ENCODE data around the gene DAGLA. TPM values are rescaled to one million over a fixed set of nuclear protein-coding genes. Genes with fewer than 3 reads are reported as not detected.

DAGLA gene
- total RNA-seq, 3 donors from 2014 or later (not counting 1 experiment from before 2014, with no cell fraction given): 0.18 to 0.48 (median 0.38) TPM

- ATAC-seq (no peak), DNase-seq (no peak)
- no peak for TF ChIP-seq CTCF (IDR thresholded peaks at IDR 0.05)
- H3K4me1 Mint-ChIP-seq: peaks cover 10 to 17% of the 10 kb centered on the region in 2 donors
- no peak overlapping the region for H3K27ac ChIP-seq (ENCODE audit: low read length)
- H3K36me3 ChIP-seq (ENCODE audit: control insufficient read depth, insufficient read depth, low read length): no peaks in the 10 kb centered on the region
- no peaks in the 10 kb centered on the region for H3K9me3 Mint-ChIP-seq
- no peaks in the 10 kb centered on the region for H3K36me3 Mint-ChIP-seq
- 70% methylated on average over 9 of the region's 9 CpGs for WGBS (ENCODE audit: insufficient coverage)
- H3K27me3 ChIP-seq (ENCODE audit: control insufficient read depth, insufficient read depth, low read length): no peaks in the 10 kb centered on the region
- H3K27ac Mint-ChIP-seq: no peak overlapping the region
- no peaks in the 10 kb centered on the region for H3K9me3 ChIP-seq (ENCODE audit: control insufficient read depth, insufficient read depth, low read length)
- peaks cover 6 to 7% of the 10 kb centered on the region in 2 donors for H3K27me3 Mint-ChIP-seq (ENCODE audit: low read depth in 2 of 2)
- H3K4me1 ChIP-seq (ENCODE audit: control insufficient read depth, insufficient read depth, low read length): no peaks in the 10 kb centered on the region
- H3K4me3 ChIP-seq (ENCODE audit: low read length): no peak overlapping the region
- intact Hi-C loops (cut with micrococcal nuclease): no loop called here
- H3K4me3 Mint-ChIP-seq: no peak overlapping the region
Observed at GRCh38 chr11:61718046-61718531, 37.9 kb downstream of the DAGLA start.

- no peaks in the 10 kb centered on the region for H3K36me3 ChIP-seq (ENCODE audit: control insufficient read depth, insufficient read depth, low read length)
- Mint-ChIP-seq H3K27me3 (ENCODE audit: low read depth in 2 of 2) (peaks cover 6 to 7% of the 10 kb centered on the region in 2 donors), H3K4me1 (peaks cover 10 to 17% of the 10 kb centered on the region in 2 donors), H3K27ac (no peak overlapping the region), H3K9me3 (no peaks in the 10 kb centered on the region), H3K36me3 (no peaks in the 10 kb centered on the region), H3K4me3 (no peak overlapping the region)
- ATAC-seq: no peak
- H3K27ac ChIP-seq (ENCODE audit: low read length): no peak overlapping the region
- WGBS (ENCODE audit: insufficient coverage): 76% methylated on average over 20 of the region's 21 CpGs
- H3K9me3 ChIP-seq (ENCODE audit: control insufficient read depth, insufficient read depth, low read length): no peaks in the 10 kb centered on the region
- DNase-seq: no peak
- TF ChIP-seq CTCF (IDR thresholded peaks at IDR 0.05): no peak
- intact Hi-C loops (cut with micrococcal nuclease): no loop called here
- no peaks in the 10 kb centered on the region for H3K27me3 ChIP-seq (ENCODE audit: control insufficient read depth, insufficient read depth, low read length)
- H3K4me3 ChIP-seq (ENCODE audit: low read length): no peak overlapping the region
- no peaks in the 10 kb centered on the region for H3K4me1 ChIP-seq (ENCODE audit: control insufficient read depth, insufficient read depth, low read length)
Observed at GRCh38 chr11:61718621-61719302, 38.6 kb downstream of the DAGLA start.

- H3K27ac Mint-ChIP-seq: no peak overlapping the region
- no peak overlapping the region for H3K4me3 Mint-ChIP-seq
Observed at GRCh38 chr11:61719978-61720377, 39.8 kb downstream of the DAGLA start.

More at GRCh38 chr11:61719978-61720377, 39.8 kb downstream of the DAGLA start:
- TF ChIP-seq CTCF (IDR thresholded peaks at IDR 0.05): no peak
- intact Hi-C loops (cut with micrococcal nuclease): no loop called here
- no peaks in the 10 kb centered on the region for H3K4me1 ChIP-seq (ENCODE audit: control insufficient read depth, insufficient read depth, low read length)
- no peaks in the 10 kb centered on the region for H3K27me3 ChIP-seq (ENCODE audit: control insufficient read depth, insufficient read depth, low read length)
- H3K36me3 ChIP-seq (ENCODE audit: control insufficient read depth, insufficient read depth, low read length): no peaks in the 10 kb centered on the region
- Mint-ChIP-seq H3K4me1 (peaks cover 10 to 17% of the 10 kb centered on the region in 2 donors), H3K27me3 (ENCODE audit: low read depth in 2 of 2) (peaks cover 6 to 7% of the 10 kb centered on the region in 2 donors), H3K9me3 (no peaks in the 10 kb centered on the region), H3K36me3 (no peaks in the 10 kb centered on the region)
- no peak for DNase-seq
- no peak overlapping the region for H3K27ac ChIP-seq (ENCODE audit: low read length)
- H3K9me3 ChIP-seq (ENCODE audit: control insufficient read depth, insufficient read depth, low read length): no peaks in the 10 kb centered on the region
- 95% methylated on average over 12 of the region's 12 CpGs for WGBS (ENCODE audit: insufficient coverage)
- no peak overlapping the region for H3K4me3 ChIP-seq (ENCODE audit: low read length)
- no peak for ATAC-seq

All from natural killer cell (primary cell).